ENCODE results near the gene KCNH1. TPM values are rescaled to one million over a fixed set of nuclear protein-coding genes. Genes with fewer than 3 reads are reported as not detected.

The KCNH1 gene
- total and polyA plus RNA-seq, 3 donors from 2014 or later: 1.5 to 4.2 (median 2.8) TPM

DNA sequence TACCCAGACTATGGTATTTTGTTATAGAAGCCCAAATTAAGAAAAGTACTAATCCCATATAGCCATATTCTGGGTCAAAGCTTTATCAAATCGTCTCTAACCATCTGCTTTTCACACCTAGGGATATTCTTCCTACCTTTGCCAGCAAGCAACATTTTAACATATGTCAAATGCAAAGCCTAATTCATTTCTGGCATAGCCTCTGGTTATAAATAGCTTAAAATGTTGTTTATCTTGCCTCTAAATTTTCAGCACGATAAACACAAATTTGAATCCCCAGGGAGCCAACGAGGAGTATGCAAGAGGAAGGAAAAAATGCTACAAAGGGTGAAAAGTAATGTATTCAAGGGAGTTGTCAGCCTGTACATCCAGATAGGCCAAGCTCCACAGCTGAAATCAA is 357.2 kb downstream of the KCNH1 start:
- no peak for DNase-seq
- intact Hi-C loops (cut with DNase I; ENCODE audit: low total_unique reads): no loop called here
- H3K9me3 ChIP-seq: no peaks in the 10 kb centered on the region

DNA sequence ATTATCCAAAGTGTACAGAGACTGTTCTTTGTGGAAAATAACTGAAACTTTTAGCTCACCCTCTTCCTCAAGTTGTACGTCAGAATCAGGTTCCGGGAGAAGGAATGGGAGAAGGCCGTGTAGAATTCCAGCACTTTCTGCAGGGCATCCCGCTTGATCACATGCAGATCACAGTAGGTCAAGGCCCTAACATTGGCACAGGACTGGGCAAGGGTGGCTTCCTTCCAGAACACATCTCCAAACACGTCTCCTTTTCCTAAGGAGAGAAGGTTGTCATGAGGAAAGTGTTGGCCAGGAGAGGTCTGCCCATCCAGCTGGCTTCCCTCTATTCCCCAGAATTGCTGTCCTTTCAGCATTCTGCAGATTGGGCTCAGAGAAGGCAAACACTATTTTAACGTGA is 358.7 kb downstream of the KCNH1 start:
- WGBS, 2 donors: 81 to 83% methylated on average over 6 of the region's 6 CpGs
- H3K4me1 ChIP-seq: no peaks in the 10 kb centered on the region
- no peaks in the 10 kb centered on the region for H3K27me3 ChIP-seq
- no peaks in the 10 kb centered on the region for H3K36me3 ChIP-seq (ENCODE audit: low read depth, missing control alignments)
- TF ChIP-seq POLR2A (IDR thresholded peaks at IDR 0.05): no peak
- TF ChIP-seq, protein P1, sequence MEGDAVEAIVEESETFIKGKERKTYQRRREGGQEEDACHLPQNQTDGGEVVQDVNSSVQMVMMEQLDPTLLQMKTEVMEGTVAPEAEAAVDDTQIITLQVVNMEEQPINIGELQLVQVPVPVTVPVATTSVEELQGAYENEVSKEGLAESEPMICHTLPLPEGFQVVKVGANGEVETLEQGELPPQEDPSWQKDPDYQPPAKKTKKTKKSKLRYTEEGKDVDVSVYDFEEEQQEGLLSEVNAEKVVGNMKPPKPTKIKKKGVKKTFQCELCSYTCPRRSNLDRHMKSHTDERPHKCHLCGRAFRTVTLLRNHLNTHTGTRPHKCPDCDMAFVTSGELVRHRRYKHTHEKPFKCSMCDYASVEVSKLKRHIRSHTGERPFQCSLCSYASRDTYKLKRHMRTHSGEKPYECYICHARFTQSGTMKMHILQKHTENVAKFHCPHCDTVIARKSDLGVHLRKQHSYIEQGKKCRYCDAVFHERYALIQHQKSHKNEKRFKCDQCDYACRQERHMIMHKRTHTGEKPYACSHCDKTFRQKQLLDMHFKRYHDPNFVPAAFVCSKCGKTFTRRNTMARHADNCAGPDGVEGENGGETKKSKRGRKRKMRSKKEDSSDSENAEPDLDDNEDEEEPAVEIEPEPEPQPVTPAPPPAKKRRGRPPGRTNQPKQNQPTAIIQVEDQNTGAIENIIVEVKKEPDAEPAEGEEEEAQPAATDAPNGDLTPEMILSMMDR (IDR thresholded peaks at IDR 0.05): no peak
- intact Hi-C loops (cut with DNase I; ENCODE audit: low total_unique reads): no loop called here
- no peaks in the 10 kb centered on the region for H3K9me3 ChIP-seq
- H3K4me3 ChIP-seq: no peak overlapping the region
- no peak overlapping the region for H3K27ac ChIP-seq
- no peak for DNase-seq

More for the DNA sequence above, 357.2 kb downstream of the KCNH1 start:
- WGBS, 2 donors: 67 to 74% methylated on average over 3 of the region's 3 CpGs
- no peak for TF ChIP-seq POLR2A (IDR thresholded peaks at IDR 0.05)
- TF ChIP-seq, protein P1 (IDR thresholded peaks at IDR 0.05): no peak
- Histone ChIP-seq H3K27ac (no peak overlapping the region), H3K4me1 (no peaks in the 10 kb centered on the region), H3K4me3 (no peak overlapping the region), H3K27me3 (no peaks in the 10 kb centered on the region), H3K36me3 (ENCODE audit: low read depth, missing control alignments) (no peaks in the 10 kb centered on the region)

DNA sequence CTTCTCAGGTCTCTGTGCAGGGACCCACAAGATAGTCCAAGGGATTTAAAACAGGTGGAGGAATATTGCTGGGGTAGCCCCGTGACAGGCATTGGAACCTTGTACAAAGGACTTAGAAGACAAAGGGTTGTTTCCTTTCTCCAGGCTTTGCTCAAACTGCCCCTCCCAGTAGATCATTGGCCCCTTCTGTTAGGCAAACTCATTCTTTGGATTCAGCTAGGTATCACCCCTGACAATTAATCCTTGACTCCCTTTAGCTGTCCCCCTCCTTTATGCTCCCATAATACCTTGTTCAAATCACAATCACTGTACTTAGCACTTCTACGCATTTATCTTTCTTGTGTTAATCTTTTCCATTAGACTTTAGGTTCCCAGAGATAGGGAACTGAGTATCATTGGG is 360.5 kb downstream of the KCNH1 start:
- no peaks in the 10 kb centered on the region for H3K36me3 ChIP-seq (ENCODE audit: low read depth, missing control alignments)
- no peak for TF ChIP-seq POLR2A (IDR thresholded peaks at IDR 0.05)
- TF ChIP-seq, protein P1 (IDR thresholded peaks at IDR 0.05): no peak
- no peaks in the 10 kb centered on the region for H3K4me1 ChIP-seq
- H3K9me3 ChIP-seq: no peaks in the 10 kb centered on the region
- no peak for DNase-seq
- intact Hi-C loops (cut with DNase I; ENCODE audit: low total_unique reads): no loop called here
- no peak overlapping the region for H3K27ac ChIP-seq
- no peak overlapping the region for H3K4me3 ChIP-seq
- 80 to 86% methylated on average over 2 of the region's 2 CpGs for WGBS, 2 donors
- H3K27me3 ChIP-seq: no peaks in the 10 kb centered on the region

DNA sequence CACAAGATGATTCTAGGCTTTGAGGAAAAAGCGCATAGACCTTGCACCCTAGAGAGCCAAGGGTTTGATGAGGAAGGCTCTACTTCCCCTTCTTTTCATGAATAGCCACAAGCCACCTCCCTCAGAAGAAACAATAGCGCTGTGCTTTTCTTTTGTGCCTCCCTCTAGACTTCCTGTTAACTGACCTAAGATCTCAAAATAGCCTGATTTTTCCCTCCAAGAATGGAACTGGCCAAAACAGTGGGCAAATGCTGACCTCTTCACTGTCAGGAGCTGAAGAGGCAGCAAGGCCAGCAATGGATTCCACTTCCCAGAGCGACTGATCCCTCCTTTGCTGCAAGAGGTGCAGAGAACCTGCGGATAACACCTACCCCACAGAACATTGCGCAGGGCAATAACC is 362.8 kb downstream of the KCNH1 start:
- Histone ChIP-seq H3K4me1 (no peaks in the 10 kb centered on the region), H3K4me3 (no peak overlapping the region), H3K27me3 (no peaks in the 10 kb centered on the region), H3K27ac (no peak overlapping the region), H3K36me3 (ENCODE audit: low read depth, missing control alignments) (no peaks in the 10 kb centered on the region), H3K9me3 (no peaks in the 10 kb centered on the region)
- 89 to 91% methylated on average over 5 of the region's 5 CpGs for WGBS, 2 donors
- intact Hi-C loops (cut with DNase I; ENCODE audit: low total_unique reads): no loop called here
- no peak for DNase-seq
- TF ChIP-seq, protein P1 (IDR thresholded peaks at IDR 0.05): no peak
- no peak for TF ChIP-seq POLR2A (IDR thresholded peaks at IDR 0.05)

DNA sequence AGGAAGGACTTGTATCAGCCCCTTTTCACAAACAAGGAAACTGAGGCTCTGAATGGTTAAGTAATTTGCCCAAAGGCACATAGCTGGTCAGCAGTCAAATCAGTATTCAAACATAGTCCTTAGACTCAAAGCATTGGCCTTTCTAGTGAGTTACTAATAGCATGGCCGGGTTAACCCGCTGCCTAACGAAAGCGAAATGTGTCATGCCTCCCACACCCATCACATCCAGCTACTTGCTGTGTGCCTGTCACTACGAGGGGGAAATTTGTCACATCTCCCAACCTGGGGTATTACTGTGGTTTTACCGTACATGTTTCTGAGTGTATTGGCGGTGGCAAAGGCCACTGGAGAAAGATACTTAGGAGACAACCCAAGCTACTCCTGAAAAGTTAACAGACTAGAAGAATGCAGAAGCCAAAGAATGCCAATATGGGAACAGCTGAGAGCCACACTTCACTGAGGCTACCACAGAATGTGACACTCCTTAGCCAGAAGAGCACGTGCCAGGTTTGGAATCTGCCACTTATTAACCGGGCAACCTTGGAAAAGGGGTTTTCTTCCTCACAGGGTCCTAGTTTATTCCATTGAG is 363.5 kb downstream of the KCNH1 start:
- 93 to 96% methylated on average over 9 of the region's 9 CpGs for WGBS, 2 donors
- Histone ChIP-seq H3K36me3 (ENCODE audit: low read depth, missing control alignments) (no peaks in the 10 kb centered on the region), H3K4me3 (no peak overlapping the region), H3K9me3 (no peaks in the 10 kb centered on the region), H3K27ac (no peak overlapping the region), H3K27me3 (no peaks in the 10 kb centered on the region), H3K4me1 (no peaks in the 10 kb centered on the region)
- intact Hi-C loops (cut with DNase I; ENCODE audit: low total_unique reads): no loop called here
- no peak for DNase-seq
- no peak for TF ChIP-seq POLR2A (IDR thresholded peaks at IDR 0.05)
- TF ChIP-seq, protein P1 (IDR thresholded peaks at IDR 0.05): no peak

Measured in testis (tissue), 3 donors.